ENCODE data around the gene IFI27.

The IFI27 gene

GRCh38 chr14:94120667-94121340 lies 10.3 kb downstream of the IFI27 start:
- Histone ChIP-seq H3K4me3 (ENCODE audit: insufficient read length, low read depth) (no peak overlapping the region), H3K9ac (ENCODE audit: insufficient read length, low read depth) (no peak overlapping the region), H3K27me3 (ENCODE audit: insufficient read depth, insufficient read length) (no peaks in the 10 kb centered on the region), H3K36me3 (ENCODE audit: insufficient read depth, insufficient read length, low read length) (no peaks in the 10 kb centered on the region), H3K9me3 (ENCODE audit: insufficient read depth, low read length) (peaks cover 3% of the 10 kb centered on the region; the same call in 1 of the 2 replicates), H3K4me1 (ENCODE audit: insufficient read depth, insufficient read length) (no peaks in the 10 kb centered on the region)
- DNase-seq (ENCODE audit: low read depth, low spot score) = no peak
- no peak for TF ChIP-seq SUZ12 (IDR thresholded peaks at IDR 0.05; ENCODE audit: extremely low read depth, insufficient read depth, insufficient read length)
- TF ChIP-seq ZNF274 (IDR thresholded peaks at IDR 0.05; ENCODE audit: low read depth, low read length) = no peak
- no peak for TF ChIP-seq YY1 (IDR thresholded peaks at IDR 0.05; ENCODE audit: insufficient read depth, insufficient read length)

- no peak for TF ChIP-seq YY1 (IDR thresholded peaks at IDR 0.05; ENCODE audit: insufficient read depth, insufficient read length)
- TF ChIP-seq SUZ12 (IDR thresholded peaks at IDR 0.05; ENCODE audit: extremely low read depth, insufficient read depth, insufficient read length) = no peak
- no peak for TF ChIP-seq ZNF274 (IDR thresholded peaks at IDR 0.05; ENCODE audit: low read depth, low read length)
- H3K36me3 ChIP-seq (ENCODE audit: insufficient read depth, insufficient read length, low read length) = peaks cover 1% of the 10 kb centered on the region
- H3K4me1 ChIP-seq (ENCODE audit: insufficient read depth, insufficient read length) = no peaks in the 10 kb centered on the region
- H3K27me3 ChIP-seq (ENCODE audit: insufficient read depth, insufficient read length) = no peaks in the 10 kb centered on the region
- no peak overlapping the region for H3K9ac ChIP-seq (ENCODE audit: insufficient read length, low read depth)
- H3K9me3 ChIP-seq (ENCODE audit: insufficient read depth, low read length) = peaks cover 3% of the 10 kb centered on the region; the same call in 1 of the 2 replicates
- no peak for DNase-seq (ENCODE audit: low read depth, low spot score)
- no peak overlapping the region for H3K4me3 ChIP-seq (ENCODE audit: insufficient read length, low read depth)
Observed at GRCh38 chr14:94121485-94121884, 10.9 kb downstream of the IFI27 start.

GRCh38 chr14:94122438-94122837 lies 11.9 kb downstream of the IFI27 start:
- no peak for DNase-seq (ENCODE audit: low read depth, low spot score)
- Histone ChIP-seq H3K4me1 (ENCODE audit: insufficient read depth, insufficient read length) (no peaks in the 10 kb centered on the region), H3K36me3 (ENCODE audit: insufficient read depth, insufficient read length, low read length) (peaks cover 7% of the 10 kb centered on the region), H3K9ac (ENCODE audit: insufficient read length, low read depth) (no peak overlapping the region), H3K27me3 (ENCODE audit: insufficient read depth, insufficient read length) (no peaks in the 10 kb centered on the region), H3K9me3 (ENCODE audit: insufficient read depth, low read length) (peaks cover 3% of the 10 kb centered on the region; the same call in 1 of the 2 replicates), H3K4me3 (ENCODE audit: insufficient read length, low read depth) (no peak overlapping the region)
- TF ChIP-seq YY1 (IDR thresholded peaks at IDR 0.05; ENCODE audit: insufficient read depth, insufficient read length) (no peak), SUZ12 (IDR thresholded peaks at IDR 0.05; ENCODE audit: extremely low read depth, insufficient read depth, insufficient read length) (no peak), ZNF274 (IDR thresholded peaks at IDR 0.05; ENCODE audit: low read depth, low read length) (no peak)

- Histone ChIP-seq H3K36me3 (ENCODE audit: insufficient read depth, insufficient read length, low read length) (peaks cover 11% of the 10 kb centered on the region), H3K9me3 (ENCODE audit: insufficient read depth, low read length) (peaks cover 3% of the 10 kb centered on the region; the same call in 1 of the 2 replicates), H3K9ac (ENCODE audit: insufficient read length, low read depth) (no peak overlapping the region), H3K27me3 (ENCODE audit: insufficient read depth, insufficient read length) (no peaks in the 10 kb centered on the region), H3K4me1 (ENCODE audit: insufficient read depth, insufficient read length) (no peaks in the 10 kb centered on the region), H3K4me3 (ENCODE audit: insufficient read length, low read depth) (no peak overlapping the region)
- no peak for DNase-seq (ENCODE audit: low read depth, low spot score)
- TF ChIP-seq ZNF274 (IDR thresholded peaks at IDR 0.05; ENCODE audit: low read depth, low read length) (no peak), YY1 (IDR thresholded peaks at IDR 0.05; ENCODE audit: insufficient read depth, insufficient read length) (no peak), SUZ12 (IDR thresholded peaks at IDR 0.05; ENCODE audit: extremely low read depth, insufficient read depth, insufficient read length) (no peak)
Observed at GRCh38 chr14:94123296-94123695, 12.8 kb downstream of the IFI27 start.

GRCh38 chr14:94123868-94124267 lies 13.3 kb downstream of the IFI27 start:
- Histone ChIP-seq H3K9me3 (ENCODE audit: insufficient read depth, low read length) (peaks cover 3% of the 10 kb centered on the region; the same call in 1 of the 2 replicates), H3K9ac (ENCODE audit: insufficient read length, low read depth) (no peak overlapping the region), H3K4me3 (ENCODE audit: insufficient read length, low read depth) (no peak overlapping the region), H3K27me3 (ENCODE audit: insufficient read depth, insufficient read length) (no peaks in the 10 kb centered on the region), H3K4me1 (ENCODE audit: insufficient read depth, insufficient read length) (peaks cover 2% of the 10 kb centered on the region), H3K36me3 (ENCODE audit: insufficient read depth, insufficient read length, low read length) (peaks cover 11% of the 10 kb centered on the region)
- TF ChIP-seq SUZ12 (IDR thresholded peaks at IDR 0.05; ENCODE audit: extremely low read depth, insufficient read depth, insufficient read length) (no peak), YY1 (IDR thresholded peaks at IDR 0.05; ENCODE audit: insufficient read depth, insufficient read length) (no peak), ZNF274 (IDR thresholded peaks at IDR 0.05; ENCODE audit: low read depth, low read length) (no peak)
- DNase-seq (ENCODE audit: low read depth, low spot score) = no peak

- peaks cover 3% of the 10 kb centered on the region; the same call in 1 of the 2 replicates for H3K9me3 ChIP-seq (ENCODE audit: insufficient read depth, low read length)
- TF ChIP-seq YY1 (IDR thresholded peaks at IDR 0.05; ENCODE audit: insufficient read depth, insufficient read length) (no peak), ZNF274 (IDR thresholded peaks at IDR 0.05; ENCODE audit: low read depth, low read length) (no peak), SUZ12 (IDR thresholded peaks at IDR 0.05; ENCODE audit: extremely low read depth, insufficient read depth, insufficient read length) (no peak)
- H3K9ac ChIP-seq (ENCODE audit: insufficient read length, low read depth) = no peak overlapping the region
- no peak overlapping the region for H3K4me3 ChIP-seq (ENCODE audit: insufficient read length, low read depth)
- H3K4me1 ChIP-seq (ENCODE audit: insufficient read depth, insufficient read length) = peaks cover 2% of the 10 kb centered on the region
- no peaks in the 10 kb centered on the region for H3K27me3 ChIP-seq (ENCODE audit: insufficient read depth, insufficient read length)
- no peak for DNase-seq (ENCODE audit: low read depth, low spot score)
- peaks cover 11% of the 10 kb centered on the region for H3K36me3 ChIP-seq (ENCODE audit: insufficient read depth, insufficient read length, low read length)
Observed at GRCh38 chr14:94124582-94125377, 14.2 kb downstream of the IFI27 start.
